H1 (cell line): ENCODE results near the gene KLHL29. TPM values are rescaled to one million over a fixed set of nuclear protein-coding genes. Genes with fewer than 3 reads are reported as not detected.

ENCODE experiments used
- CTCF ChIA-PET: fragments of 300-600 bp; sonication (Branson Sonifier 250); formaldehyde crosslinking; loops from one replicate; lab custom pipeline; 2021; ENCODE audit not compliant: partially characterized antibody; lab: Charles Lee
- POLR2A ChIA-PET: fragments of 300-600 bp; sonication (Branson Sonifier 250); formaldehyde crosslinking; loops from one replicate; lab custom pipeline; 2021; ENCODE audit warnings: inconsistent platforms; ENCODE audit not compliant: partially characterized antibody; lab: Charles Lee
- DNase-seq, 2 experiments: peaks; one replicate each; pipeline versions ENCODE4 v3.0.0 to v3.0.0-alpha.2; 2010 to 2022; ENCODE audit warnings: low spot score in 2 of 2, low read depth in 1 of 2, mixed read lengths in 1 of 2
- FAIRE-seq: peaks from 2 replicates; lab custom pipeline; 2011; peaks lifted over from hg19 to GRCh38; lab: Jason Lieb, UNC
- H2AFZ ChIP-seq: 2 replicates; pipeline ENCODE4 v1.8.1; 2012; ENCODE audit warnings: low read length, inconsistent platforms
- H2AK5ac ChIP-seq: 2 replicates; pipeline ENCODE4 v1.6.1; 2013; ENCODE audit warnings: low read depth, low read length
- H2BK120ac ChIP-seq: replicated peaks from 2 replicates; pipeline ENCODE3; 2013; ENCODE audit warnings: low read depth, low read length, inconsistent platforms
- H2BK12ac ChIP-seq: 2 replicates; pipeline ENCODE4 v1.6.1; 2013; ENCODE audit warnings: low read depth, low read length
- H2BK15ac ChIP-seq: 2 replicates; pipeline ENCODE4 v1.6.1; 2013; ENCODE audit warnings: low read length
- H2BK20ac ChIP-seq: 2 replicates; pipeline ENCODE4 v1.6.1; 2013; ENCODE audit warnings: low read length
- H2BK5ac ChIP-seq: 2 replicates; pipeline ENCODE4 v1.6.1; 2013; ENCODE audit warnings: low read depth, low read length
- H3K14ac ChIP-seq: 2 replicates; pipeline ENCODE4 v1.6.1; 2013; ENCODE audit warnings: inconsistent platforms; ENCODE audit not compliant: insufficient read length
- H3K18ac ChIP-seq: 2 replicates; pipeline ENCODE4 v1.6.1; 2013; ENCODE audit warnings: low read length; ENCODE audit errors: extremely low read depth
- H3K23ac ChIP-seq: 2 replicates; pipeline ENCODE4 v1.6.1; 2013; ENCODE audit warnings: inconsistent platforms; ENCODE audit not compliant: insufficient read length
- H3K23me2 ChIP-seq: 2 replicates; pipeline ENCODE4 v1.6.1; 2013; ENCODE audit warnings: low read depth, low read length
- H3K27ac ChIP-seq: 2 replicates; pipeline ENCODE4 v1.6.1; 2011; ENCODE audit warnings: low read depth, low read length, inconsistent platforms
- H3K27me3 ChIP-seq, 4 experiments: replicated peaks in 1 of 4; 1 replicate in 1 of 4; 2 replicates in 3 of 4; pipeline versions ENCODE4 v1.6.1 to v1.8.1; 2011 to 2013; ENCODE audit warnings: low read length in 3 of 4, mild to moderate bottlenecking in 3 of 4, inconsistent platforms in 2 of 4, mixed read lengths in 2 of 4, moderate library complexity in 1 of 4; ENCODE audit not compliant: control insufficient read depth in 3 of 4, insufficient read depth in 3 of 4; ENCODE audit errors: extremely low read depth in 1 of 4
- H3K36me3 ChIP-seq, 4 experiments: 2 replicates each; pipeline versions ENCODE4 v1.6.1 to v1.8.1; 2011 to 2013; ENCODE audit warnings: mild to moderate bottlenecking in 4 of 4, low read length in 3 of 4, moderate library complexity in 2 of 4, control low read depth in 1 of 4, inconsistent platforms in 1 of 4; ENCODE audit not compliant: insufficient read depth in 4 of 4, control insufficient read depth in 2 of 4
- H3K4ac ChIP-seq: replicated peaks from 2 replicates; pipeline ENCODE3; 2013; ENCODE audit warnings: low read length, low read depth, mixed read lengths, inconsistent platforms; ENCODE audit not compliant: insufficient read length
- H3K4me1 ChIP-seq, 4 experiments: replicated peaks in 1 of 4; 1 replicate in 1 of 4; 2 replicates in 3 of 4; pipeline versions ENCODE4 v1.6.1 to v1.8.1; 2011 to 2013; ENCODE audit warnings: low read length in 3 of 4, inconsistent platforms in 2 of 4, mixed read lengths in 1 of 4; ENCODE audit not compliant: insufficient read depth in 4 of 4, control insufficient read depth in 3 of 4
- H3K4me2 ChIP-seq, 2 experiments: 2 replicates each; pipeline versions ENCODE4 v1.6.1 to v1.8.1; 2011 to 2013; ENCODE audit warnings: low read depth in 2 of 2, low read length in 2 of 2, control low read depth in 1 of 2, inconsistent platforms in 1 of 2, mild to moderate bottlenecking in 1 of 2; ENCODE audit not compliant: insufficient read depth in 1 of 2
- H3K4me3 ChIP-seq, 4 experiments: fragments of 200-600, 300-600 bp in 1 of 4; sonication (generic), shearing (Covaris generic), sonication (Bioruptor Twin) in 1 of 4; 2 replicates each; pipeline versions ENCODE4 v1.5.1 to v1.8.1; 2011 to 2016; ENCODE audit warnings: low read length in 4 of 4, low read depth in 3 of 4, control low read depth in 2 of 4, inconsistent platforms in 2 of 4, mild to moderate bottlenecking in 2 of 4, mixed read lengths in 1 of 4, moderate library complexity in 1 of 4; ENCODE audit not compliant: insufficient read depth in 2 of 4; ENCODE audit errors: extremely low read depth in 1 of 4
- H3K56ac ChIP-seq: replicated peaks from 2 replicates; pipeline ENCODE3; 2013; ENCODE audit warnings: low read depth, mild to moderate bottlenecking, mixed read lengths, low read length, inconsistent platforms; ENCODE audit not compliant: insufficient read length
- H3K79me1 ChIP-seq: 2 replicates; pipeline ENCODE4 v1.6.1; 2013; ENCODE audit warnings: low read depth, low read length, control low read depth
- H3K79me2 ChIP-seq, 2 experiments: 2 replicates each; pipeline versions ENCODE4 v1.6.1 to v1.8.1; 2012 to 2013; ENCODE audit warnings: low read length in 2 of 2, mild to moderate bottlenecking in 2 of 2, inconsistent platforms in 1 of 2; ENCODE audit not compliant: insufficient read depth in 2 of 2, control insufficient read depth in 1 of 2
- H3K9ac ChIP-seq, 4 experiments: replicated peaks in 1 of 4; 1 replicate in 1 of 4; 2 replicates in 3 of 4; pipeline versions ENCODE4 v1.6.1 to v1.8.1; 2011 to 2013; ENCODE audit warnings: low read depth in 3 of 4, low read length in 3 of 4, control low read depth in 2 of 4, mild to moderate bottlenecking in 2 of 4, moderate library complexity in 2 of 4, inconsistent platforms in 1 of 4; ENCODE audit errors: extremely low read depth in 1 of 4
- H3K9me3 ChIP-seq, 2 experiments: 2 replicates each; pipeline versions ENCODE4 v1.6.1 to v1.8.1; 2012 to 2013; ENCODE audit warnings: mild to moderate bottlenecking in 2 of 2, moderate library complexity in 2 of 2, control low read depth in 1 of 2, inconsistent platforms in 1 of 2, low read depth in 1 of 2, low read length in 1 of 2, mixed read lengths in 1 of 2; ENCODE audit not compliant: insufficient read depth in 2 of 2
- H4K20me1 ChIP-seq, 2 experiments: replicated peaks in 1 of 2; 2 replicates each; pipeline versions ENCODE3 to v1.8.1; 2011 to 2013; ENCODE audit warnings: inconsistent platforms in 2 of 2, low read length in 2 of 2, mild to moderate bottlenecking in 1 of 2; ENCODE audit not compliant: insufficient read depth in 2 of 2, control insufficient read depth in 1 of 2
- H4K5ac ChIP-seq: 2 replicates; pipeline ENCODE4 v1.6.1; 2013; ENCODE audit warnings: low read length, low read depth, mixed read lengths, inconsistent platforms; ENCODE audit not compliant: insufficient read length
- H4K8ac ChIP-seq: 2 replicates; pipeline ENCODE4 v1.8.0; 2013; ENCODE audit warnings: mild to moderate bottlenecking, moderate library complexity, low read length, inconsistent platforms; ENCODE audit not compliant: insufficient read depth; ENCODE audit errors: extremely low read depth
- H4K91ac ChIP-seq: replicated peaks from 2 replicates; pipeline ENCODE3; 2013; ENCODE audit warnings: low read length, mixed read lengths, inconsistent platforms; ENCODE audit not compliant: insufficient read length
- FOSL1 ChIP-seq: IDR thresholded peaks from 2 replicates; pipeline ENCODE4 v1.6.1; 2011; ENCODE audit warnings: mild to moderate bottlenecking, low read depth, low read length, moderate library complexity; ENCODE audit not compliant: insufficient read depth
- HDAC2 ChIP-seq, 2 experiments: fragments of 300-600 bp in 1 of 2; sonication (generic) in 1 of 2; IDR thresholded peaks; 2 replicates each; pipeline ENCODE4 v1.6.1; 2011 to 2012; ENCODE audit warnings: low read depth in 2 of 2, low read length in 2 of 2, mild to moderate bottlenecking in 2 of 2, moderate library complexity in 2 of 2, borderline replicate concordance in 1 of 2, inconsistent platforms in 1 of 2
- KDM5A ChIP-seq: fragments of 200-600 bp; IDR thresholded peaks from 2 replicates; pipeline ENCODE4 v1.7.1; 2012; ENCODE audit warnings: mild to moderate bottlenecking, low read length, inconsistent platforms, mixed read lengths
- MAFK ChIP-seq: IDR thresholded peaks from 2 replicates; pipeline ENCODE4 v1.6.1; 2012; ENCODE audit warnings: low read depth, mild to moderate bottlenecking, improper control_type of control experiment, low read length
- RFX5 ChIP-seq: IDR thresholded peaks from 2 replicates; pipeline ENCODE4 v1.6.1; 2011; ENCODE audit warnings: low read depth, low read length, improper control_type of control experiment, borderline replicate concordance
- RNF2 ChIP-seq: fragments of 200-900, 300-1000 bp; sonication (generic); IDR thresholded peaks from 2 replicates; pipeline ENCODE4 v1.7.1; 2016; ENCODE audit warnings: borderline replicate concordance, low read depth, mild to moderate bottlenecking, antibody characterized with exemption, low read length; ENCODE audit not compliant: poor library complexity, severe bottlenecking; ENCODE audit errors: missing control alignments
- SP1 ChIP-seq: IDR thresholded peaks from 2 replicates; pipeline ENCODE4 v1.6.1; 2011; ENCODE audit warnings: low read depth, low read length
- SP2 ChIP-seq: IDR thresholded peaks from 2 replicates; pipeline ENCODE4 v1.6.1; 2012; ENCODE audit warnings: mild to moderate bottlenecking, low read length, inconsistent platforms
- WGBS, 2 experiments: shearing (Covaris generic) in 1 of 2; methylation state at CpG; one replicate each; pipeline versions ENCODE4 v1.1.6 to v1.1.7; 2013 to 2015; ENCODE audit warnings: low lambda C conversion rate in 2 of 2, mixed read lengths in 2 of 2, inconsistent platforms in 1 of 2, low coverage in 1 of 2, missing lambda C conversion rate in 1 of 2; ENCODE audit not compliant: insufficient replicate concordance in 2 of 2, insufficient coverage in 1 of 2, insufficient read length in 1 of 2; ENCODE audit errors: extremely low coverage in 1 of 2, missing lambda C conversion rate in 1 of 2; 5-methylcytosine and 5-hydroxymethylcytosine counted together
- polyA plus RNA-seq, 7 experiments: library from polyadenylated mRNA; depleted of rRNA in 3 of 7; stranded (reverse) in 5 of 7; unstranded in 2 of 7; fragments of >200 nt in 5 of 7; fragments of 200-250 nt in 2 of 7; gene quantifications; 1 replicate in 5 of 7; 2 replicates in 1 of 7; 4 replicates in 1 of 7; pipeline versions ENCODE4 v1.2.1 to v1.2.3, GENCODE V29; 2011 to 2013; ENCODE audit warnings: missing spikeins in 2 of 7, mixed read lengths in 2 of 7
- total RNA-seq: library from RNA; stranded (reverse); fragmentation: NEBNext Ultra II Directional; extraction: Animal tissue kit (Norgen Biotek cat#: 25700); gene quantifications from 2 replicates; pipeline ENCODE4 v1.2.1, GENCODE V29; 2021

Gene KLHL29
- total and polyA plus RNA-seq, 2 of the 8 experiments (the other 6 are each of a cell fraction or from before 2014, with no cell fraction given), result 1.1 to 4.7 TPM

GRCh38 chr2:23713351-23713750, 328.4 kb downstream of the KLHL29 start:
- Histone ChIP-seq H2BK15ac (no peak overlapping the region), H3K4me2 (no peak overlapping the region), H3K23me2 (no peaks in the 10 kb centered on the region), H3K27me3 (no peaks in the 10 kb centered on the region), H3K18ac (no peak overlapping the region), H2BK120ac (no peak overlapping the region), H3K23ac (no peak overlapping the region), H3K56ac (no peak overlapping the region), H3K14ac (no peak overlapping the region), H3K79me2 (no peaks in the 10 kb centered on the region), H2BK5ac (no peak overlapping the region), H3K9ac (no peak overlapping the region), H3K36me3 (no peaks in the 10 kb centered on the region), H3K4ac (no peak overlapping the region), H4K20me1 (no peaks in the 10 kb centered on the region), H4K5ac (no peak overlapping the region), H2BK20ac (no peak overlapping the region), H4K91ac (no peak overlapping the region), H3K27ac (no peak overlapping the region), H3K79me1 (no peaks in the 10 kb centered on the region), H3K4me3 (no peak overlapping the region), H4K8ac (no peak overlapping the region), H2AK5ac (no peak overlapping the region), H2AFZ (no peak overlapping the region), H3K9me3 (no peaks in the 10 kb centered on the region), H2BK12ac (no peak overlapping the region), H3K4me1 (peaks cover 5 to 11% (median 9%) of the 10 kb centered on the region in 4 experiments)
- POLR2A ChIA-PET, result no interaction called here
- CTCF ChIA-PET, result interaction anchor here (0.7 kb wide), 1 partner anchor 102 kb away, joined by 4 read pairs; no protein-coding TSS in a partner anchor
- FAIRE-seq (no peak), DNase-seq (no peak)
- WGBS, 2 experiments, result 87% methylated on average over 5 of the region's 5 CpGs; no CpG with 5 or more reads in 1 of the 2 experiments
- TF ChIP-seq SP1 (no peak), HDAC2 (IDR thresholded peaks at IDR 0.05; ENCODE audit: borderline replicate concordance in 1 of 2, low read depth in 2 of 2, low read length in 2 of 2) (no peak), MAFK (no peak), SP2 (no peak), FOSL1 (no peak), RFX5 (no peak), RNF2 (no peak), KDM5A (no peak)
